ENCODE measurements around the gene CYB561D2.

Gene CYB561D2

DNA sequence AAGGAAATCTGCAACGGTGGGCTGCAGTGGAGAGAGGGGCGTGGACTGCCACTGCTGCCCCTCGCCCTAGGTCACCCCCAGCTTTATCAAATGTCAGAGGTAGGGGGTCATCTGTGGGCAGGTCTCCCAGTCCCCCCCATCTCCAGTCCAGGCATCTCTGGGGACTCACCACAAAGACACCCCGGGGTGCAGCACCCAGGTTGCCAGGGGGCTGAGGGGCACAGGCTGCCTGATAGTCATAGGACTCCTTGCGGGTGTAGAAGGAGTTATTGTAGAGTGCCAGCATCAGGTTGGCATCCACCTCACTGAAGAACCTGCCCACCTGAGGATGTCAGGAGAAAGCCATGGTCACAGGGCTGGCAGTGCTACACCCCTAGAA is 15.2 kb downstream of the CYB561D2 start:
- DNase-seq = no peak

DNA sequence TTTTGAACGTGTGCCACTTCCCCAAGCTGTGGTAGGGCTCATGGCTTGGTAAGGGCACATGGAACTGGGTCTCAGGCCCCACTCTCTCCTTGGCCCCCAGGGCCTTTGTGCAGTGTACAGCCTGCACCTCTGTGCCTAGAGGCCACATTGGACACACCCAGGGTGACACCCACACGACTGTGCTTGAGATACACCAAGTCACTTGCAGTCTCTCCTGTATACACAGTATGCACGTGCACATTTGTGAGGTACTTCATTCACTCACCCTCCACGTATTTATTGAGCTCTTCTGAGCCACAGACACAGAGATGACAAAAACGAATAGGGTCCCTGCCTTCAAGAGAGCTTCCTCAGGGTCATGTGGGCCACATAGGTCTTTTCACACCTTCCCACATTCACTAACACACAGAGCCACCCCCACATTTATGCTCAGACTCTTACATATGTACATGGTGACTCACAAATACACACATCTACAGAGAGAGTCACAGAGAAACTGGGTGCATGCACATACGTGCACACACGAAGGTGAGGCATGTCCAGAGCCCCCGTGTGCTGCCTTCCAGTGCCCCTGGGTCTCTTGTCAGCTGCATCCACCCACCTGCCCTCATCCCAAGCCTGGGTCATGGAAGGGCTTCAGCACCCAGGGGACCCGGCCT is 18.5 kb downstream of the CYB561D2 start:
- DNase-seq = no peak

DNA sequence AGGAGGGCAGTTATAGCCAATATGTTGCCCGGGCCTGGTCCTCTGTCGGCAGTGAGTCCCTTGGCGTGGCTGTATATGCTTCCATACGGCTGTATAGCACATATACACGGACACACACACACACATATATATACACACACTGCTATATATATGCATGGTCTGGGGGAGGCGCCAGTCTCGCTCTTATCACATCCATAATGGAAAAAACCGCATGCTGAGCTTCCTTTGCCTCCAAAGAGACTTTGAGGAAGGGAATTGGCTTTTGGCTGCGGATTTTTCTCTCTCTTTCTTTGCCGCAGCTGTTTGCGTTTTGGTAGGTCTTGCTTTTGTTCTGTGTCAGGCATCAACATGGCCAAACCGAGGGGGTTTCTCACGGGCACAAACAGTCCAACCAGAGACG is 19.9 kb downstream of the CYB561D2 start:
- DNase-seq = no peak

DNA sequence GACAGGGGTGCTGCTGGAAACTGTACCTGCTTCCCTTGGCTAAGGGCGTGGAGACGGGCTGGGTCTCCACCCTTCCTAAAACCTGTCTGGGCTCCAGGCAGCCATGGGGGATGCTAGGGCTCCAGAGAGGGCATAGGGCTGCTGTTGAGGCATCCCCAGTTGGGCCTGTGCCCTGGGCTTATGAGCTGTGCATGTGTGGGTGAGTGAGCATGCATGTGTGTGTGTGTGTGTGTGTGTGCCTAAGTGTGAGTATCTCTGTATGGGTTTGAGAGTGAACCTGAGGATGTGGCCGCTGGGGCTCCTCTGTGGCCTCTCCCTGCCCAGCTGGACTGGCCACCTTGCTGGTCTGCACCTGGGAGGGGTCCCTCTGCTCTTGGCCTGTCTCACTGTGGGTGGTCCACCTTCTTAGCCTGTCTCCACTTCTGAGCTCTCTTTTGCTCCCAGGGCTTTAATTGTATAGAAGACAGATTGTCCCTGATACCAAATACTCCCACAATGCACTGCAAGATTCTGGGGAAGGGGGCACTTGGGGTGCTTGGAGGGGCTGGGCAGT is 20.5 kb downstream of the CYB561D2 start:
- peak in 1 of 5 experiments; percentile 50 for DNase-seq

DNA sequence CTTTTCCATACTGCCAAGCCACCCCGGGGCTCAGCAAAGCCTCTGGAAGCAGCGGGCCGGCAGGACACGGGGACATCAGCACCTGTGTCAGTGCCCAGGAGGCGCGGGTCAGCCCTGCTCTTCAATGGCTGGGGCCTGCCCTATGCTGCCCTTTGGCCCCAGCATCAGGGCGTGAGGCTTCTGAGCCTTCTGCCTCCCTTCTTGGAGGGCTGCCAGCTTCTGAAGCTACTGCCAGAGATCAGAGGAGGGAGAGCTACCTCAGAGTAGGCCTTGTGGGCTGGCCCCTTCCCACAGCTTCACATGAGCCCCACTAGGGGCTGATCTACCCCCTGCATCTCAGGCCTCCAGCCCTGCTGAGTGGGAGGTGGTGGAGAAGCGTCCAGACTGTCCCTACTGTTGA is 21.7 kb downstream of the CYB561D2 start:
- DNase-seq = no peak

DNA sequence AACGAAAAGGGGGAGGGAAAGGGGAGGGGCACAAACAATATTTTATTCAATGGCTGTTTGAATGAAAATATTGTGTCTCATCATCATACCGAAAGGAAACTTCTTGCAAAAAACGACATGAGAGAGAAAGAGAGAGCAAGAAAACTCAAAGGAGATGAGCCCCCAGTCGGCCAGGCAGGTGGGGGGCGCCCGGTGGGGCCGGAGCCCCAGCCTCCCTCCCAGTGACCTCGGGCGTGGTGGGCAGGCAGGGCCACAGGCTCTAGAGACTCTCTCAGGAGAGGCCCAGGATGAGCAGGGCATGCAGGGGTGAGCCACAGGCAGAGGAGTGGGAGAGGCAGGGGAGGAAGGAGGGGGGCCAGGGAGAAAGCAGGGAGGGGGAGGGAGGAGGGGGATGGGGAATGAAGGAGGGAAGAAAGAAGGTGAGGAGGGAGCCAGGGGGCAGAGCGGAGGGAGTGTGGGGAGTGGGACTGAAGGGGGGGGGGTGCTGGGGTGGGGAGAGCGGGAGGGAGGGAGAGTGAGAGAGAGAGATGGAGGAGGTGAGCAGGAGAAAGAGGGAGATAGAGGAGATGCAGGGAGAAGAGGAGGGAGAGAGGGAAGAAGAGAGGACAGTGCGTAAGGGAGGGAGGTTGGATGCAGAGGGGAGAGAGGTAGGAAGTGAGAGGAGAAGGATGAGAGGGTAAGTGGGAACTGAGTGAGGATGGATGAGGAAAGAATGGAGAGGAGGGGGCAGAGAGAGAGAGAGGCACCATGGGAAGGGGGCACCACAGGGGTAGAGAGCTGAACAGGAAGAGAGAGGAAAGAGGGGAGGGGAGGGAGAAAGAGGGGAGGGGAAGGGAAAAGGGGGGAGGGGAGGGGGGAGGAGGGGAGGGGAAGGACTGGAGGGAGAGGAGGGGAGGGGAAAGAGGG is 22.7 kb downstream of the CYB561D2 start:
- no peak for DNase-seq

DNA sequence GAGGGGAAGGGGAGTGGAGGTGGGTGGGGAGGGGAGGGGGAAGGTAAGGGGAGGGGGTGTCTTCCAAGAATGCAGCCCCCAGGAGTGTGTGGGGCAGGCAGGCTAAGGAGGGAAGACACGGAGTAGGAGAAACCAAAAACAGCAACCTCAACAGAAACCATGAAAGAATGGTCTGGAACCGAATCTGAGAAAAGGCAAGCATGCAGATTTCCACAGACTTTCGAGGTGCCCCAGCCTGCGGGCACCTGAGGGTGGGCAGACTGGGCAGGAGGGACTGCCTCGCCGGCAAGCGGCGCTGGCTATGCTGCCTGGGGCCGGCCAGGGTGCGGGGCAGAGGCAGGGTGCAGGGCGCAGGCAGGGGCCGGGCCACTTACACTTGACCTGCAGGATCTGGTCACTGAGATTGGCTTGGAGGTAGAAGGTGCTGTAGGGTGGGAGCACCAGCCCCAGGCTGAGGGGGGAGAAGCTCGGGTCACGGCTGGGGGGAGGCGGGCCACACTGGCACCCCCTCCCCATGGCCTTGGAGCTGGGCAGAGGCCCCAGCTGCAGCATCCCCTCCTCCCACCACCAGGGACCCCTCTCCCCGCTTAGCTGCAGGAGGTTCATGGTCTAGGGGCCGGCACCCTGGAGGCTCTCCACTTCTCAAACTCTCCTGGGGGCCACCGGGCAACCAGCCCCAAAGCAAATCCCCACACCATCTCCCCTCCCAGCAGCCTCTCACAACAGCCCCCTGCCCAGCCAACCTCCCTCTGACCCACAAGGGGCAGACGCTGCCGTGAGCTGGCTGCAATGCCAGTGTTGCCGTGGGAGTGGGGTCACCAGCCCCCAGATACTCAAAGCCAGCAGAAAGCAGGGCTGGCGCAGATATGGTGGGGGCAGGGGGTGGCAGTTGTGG is 23.9 kb downstream of the CYB561D2 start:
- DNase-seq = no peak

DNA sequence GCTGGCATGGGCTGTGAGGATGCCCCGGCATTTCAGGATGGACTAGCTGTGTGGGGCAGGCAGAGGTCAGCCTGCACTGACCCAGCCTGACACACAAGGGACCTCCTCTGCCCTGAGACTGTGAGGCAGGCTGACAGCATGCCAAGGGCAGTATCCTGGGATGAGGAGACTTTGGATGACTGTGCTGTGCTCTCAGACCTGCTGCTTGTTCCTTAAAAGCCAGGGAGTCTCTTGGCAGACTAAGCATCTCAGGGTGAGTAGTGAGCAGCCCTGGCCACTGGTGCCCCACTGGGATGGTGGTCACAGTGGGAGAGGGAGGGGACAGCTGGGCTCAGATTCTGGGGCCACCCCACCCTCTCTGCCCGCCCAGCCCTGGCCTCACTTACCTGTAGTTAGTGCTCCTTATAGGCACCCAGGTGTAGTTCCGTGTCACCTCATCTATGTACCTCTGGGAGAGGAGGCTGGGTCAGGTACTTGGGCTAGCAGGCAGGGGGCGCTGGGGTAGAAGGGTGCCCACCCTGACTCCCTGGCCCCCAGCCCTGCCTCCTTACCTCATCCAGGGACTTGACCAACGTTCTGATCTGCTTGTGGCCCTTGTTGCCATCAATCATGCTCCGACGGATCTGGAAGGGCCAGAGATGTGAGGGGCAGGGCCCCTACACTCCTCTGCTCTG is 24.7 kb downstream of the CYB561D2 start:
- DNase-seq = no peak

DNA sequence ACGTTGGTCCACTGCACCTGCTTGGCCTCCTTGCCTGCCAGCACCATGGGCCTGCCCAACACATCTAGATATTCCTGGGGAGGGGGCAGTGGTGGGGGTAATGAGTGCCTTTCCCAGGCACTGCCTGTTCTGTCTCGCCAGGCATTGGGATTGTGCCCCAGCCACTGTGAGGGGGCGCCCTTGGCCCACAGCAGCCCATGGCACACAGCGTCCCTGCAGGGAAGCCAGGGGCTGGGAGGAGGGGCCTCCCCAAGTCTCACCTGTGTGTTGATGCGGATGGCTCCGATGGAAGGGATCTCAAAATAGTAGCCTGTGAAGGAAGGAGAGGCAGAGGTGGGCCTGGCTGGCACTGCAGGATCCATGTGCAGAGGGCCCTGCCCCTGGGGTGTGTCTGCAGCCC is 27.4 kb downstream of the CYB561D2 start:
- no peak for DNase-seq

DNA sequence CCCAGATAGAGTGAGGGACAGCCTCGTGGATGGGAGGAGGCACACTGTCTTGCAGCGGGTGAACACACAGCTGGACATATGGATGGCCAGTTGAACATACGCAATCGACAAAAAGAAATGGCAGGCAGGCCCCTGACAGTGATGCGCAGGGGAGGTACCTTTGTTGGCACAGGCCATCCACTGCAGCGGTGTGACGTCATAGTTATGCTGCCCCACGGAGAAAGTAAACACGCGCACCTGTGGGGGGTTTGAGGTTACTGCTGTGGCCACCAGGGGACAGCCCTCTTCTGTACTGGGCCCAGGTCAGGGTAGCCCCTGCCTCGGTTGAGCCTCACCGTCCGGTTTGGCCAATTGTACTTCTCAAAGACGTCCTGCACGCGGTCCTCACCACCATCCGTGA is 28.1 kb downstream of the CYB561D2 start:
- no peak for DNase-seq

DNA sequence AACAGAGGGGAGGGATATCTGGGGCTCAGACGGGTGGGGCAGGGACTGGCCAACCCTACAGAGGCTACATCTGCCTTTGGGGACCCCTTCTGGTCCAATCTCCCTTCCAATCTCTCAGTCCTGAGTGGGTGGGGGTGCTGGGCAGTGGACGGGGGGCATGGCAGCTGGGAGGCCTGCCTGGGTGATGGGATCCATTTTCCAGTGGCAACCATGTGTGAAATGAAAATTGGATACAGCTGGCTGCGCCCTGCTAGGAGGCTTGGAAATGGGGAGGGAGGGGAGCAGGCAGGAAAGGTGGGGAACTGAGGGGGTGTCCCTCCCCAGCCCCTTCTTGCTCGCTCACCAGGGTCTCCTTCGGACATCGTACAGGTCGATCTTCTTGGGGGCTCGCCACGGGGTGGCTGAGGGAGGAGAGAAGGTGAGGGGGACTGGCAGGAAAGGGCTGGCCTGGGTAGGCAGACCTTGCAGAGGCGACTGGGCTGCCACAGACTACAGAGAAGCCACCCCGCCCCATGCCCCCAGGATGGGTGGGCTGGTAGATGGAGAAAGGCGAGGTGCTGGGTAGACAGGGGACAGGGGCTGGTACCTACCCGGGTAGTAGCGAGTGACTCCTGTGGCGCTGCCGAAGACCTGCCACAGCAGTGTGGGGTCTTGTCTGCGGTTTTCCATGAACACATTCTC is 29.9 kb downstream of the CYB561D2 start:
- DNase-seq = no peak

DNA sequence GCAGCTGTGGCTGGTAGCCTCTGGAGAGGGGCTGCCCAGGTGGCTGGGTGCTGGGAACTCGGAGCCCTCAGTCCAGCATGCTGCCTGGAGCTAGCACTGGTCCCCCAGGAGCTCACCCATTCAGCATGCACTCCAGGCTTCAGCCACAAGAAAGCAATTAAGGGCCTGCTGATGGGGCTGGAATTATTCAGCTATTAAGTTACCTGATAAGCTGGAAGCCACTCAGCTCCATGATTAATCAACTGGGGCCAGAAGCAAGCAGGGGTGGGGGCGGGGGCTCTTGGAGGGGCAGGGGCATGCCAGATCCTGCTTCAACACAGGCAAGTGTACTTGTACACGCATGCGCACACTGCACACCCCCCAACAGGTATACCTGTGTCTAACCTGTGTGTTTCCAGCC is 30.7 kb downstream of the CYB561D2 start:
- DNase-seq = no peak

DNA sequence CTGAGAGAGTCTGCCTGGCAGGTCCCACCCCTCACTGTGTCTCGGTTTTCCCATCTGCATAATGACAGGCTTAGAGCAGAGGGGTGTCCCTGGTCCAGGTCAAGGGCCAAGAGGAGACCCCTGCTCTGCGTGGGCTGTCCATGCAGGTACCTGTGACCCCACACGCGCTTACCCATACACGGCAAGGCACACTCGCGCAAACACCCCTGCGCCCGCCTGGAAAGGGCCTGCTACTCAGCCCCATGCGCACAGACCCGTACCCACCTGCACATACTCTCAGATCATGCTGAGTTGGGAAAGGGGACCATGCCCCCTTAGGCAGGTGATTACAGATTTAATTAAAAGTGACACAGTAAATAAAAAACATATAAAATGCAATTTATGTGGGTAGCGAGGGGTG is 32.1 kb downstream of the CYB561D2 start:
- no peak for DNase-seq

DNA sequence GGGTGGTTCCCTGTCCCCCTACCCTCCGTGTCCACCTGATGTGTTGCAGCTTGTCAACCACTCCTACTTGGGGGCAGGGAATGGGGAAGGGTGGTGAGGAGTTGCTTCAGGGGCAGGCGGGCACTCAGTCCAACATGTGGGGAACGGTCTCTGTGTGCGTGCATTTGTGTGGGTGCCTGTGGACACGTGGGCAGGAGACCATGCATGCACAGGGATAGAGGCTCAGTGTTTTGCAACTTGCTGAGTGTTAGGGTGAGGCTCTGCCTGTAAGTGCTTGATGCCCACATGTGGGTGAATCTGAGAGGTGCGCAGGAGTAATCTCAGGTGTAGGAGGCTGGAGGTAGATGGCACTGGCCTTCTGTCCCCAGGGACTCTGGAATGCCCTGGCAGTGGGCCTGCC is 33.1 kb downstream of the CYB561D2 start:
- no peak for DNase-seq

DNA sequence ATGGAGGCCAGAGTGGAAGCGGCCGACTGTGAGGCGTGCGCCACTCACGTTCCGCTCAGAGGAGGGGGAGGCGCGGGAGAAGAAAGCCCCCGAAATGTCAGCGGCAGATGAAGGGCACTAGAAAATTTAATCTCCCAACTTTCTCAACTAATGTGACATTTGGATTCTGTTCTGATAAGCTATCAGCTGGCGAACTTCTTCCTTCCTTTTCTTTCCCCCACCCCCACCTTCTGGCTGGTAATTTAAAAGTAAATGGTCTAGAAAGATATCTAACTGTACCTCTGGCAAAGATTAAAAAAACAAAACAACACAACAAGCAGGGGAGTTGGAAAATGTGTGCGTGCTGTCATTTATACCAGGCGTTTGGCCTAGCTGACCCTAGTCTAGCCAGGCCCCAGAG is 35.1 kb downstream of the CYB561D2 start:
- no peak for DNase-seq

DNA sequence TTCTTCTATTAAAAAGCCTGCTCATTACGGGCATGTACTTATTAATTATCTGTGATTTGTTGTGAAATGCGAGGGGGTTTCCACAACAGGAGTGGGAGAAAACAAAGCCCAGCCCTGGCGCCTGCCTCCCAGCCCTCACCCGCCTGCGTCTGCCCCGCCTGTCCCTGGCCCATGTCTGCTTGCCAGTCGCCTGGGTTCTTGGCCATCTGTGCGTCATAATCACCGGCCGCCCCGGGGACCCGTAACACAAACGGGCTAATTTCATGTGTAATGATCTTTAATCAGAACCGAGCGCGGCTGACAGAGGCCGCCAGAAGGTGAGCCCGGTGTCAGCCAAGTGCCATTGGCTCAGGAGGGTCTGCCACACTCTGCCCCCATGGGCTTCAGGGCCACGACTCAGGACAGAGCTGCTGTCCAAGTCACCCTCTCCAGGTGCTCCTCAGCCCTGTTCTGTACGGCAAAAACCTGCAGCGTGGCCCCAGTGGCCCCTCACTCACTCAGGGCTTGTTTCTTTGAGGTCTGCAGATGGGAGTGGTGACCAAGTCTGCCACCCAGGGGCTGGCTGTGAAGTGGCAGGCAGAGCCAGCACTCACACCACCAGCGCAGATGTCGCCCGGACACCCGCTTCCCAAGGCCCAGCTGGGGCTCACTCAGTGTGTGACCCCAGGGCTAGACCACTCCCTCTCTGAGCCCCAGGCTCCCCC is 37.5 kb downstream of the CYB561D2 start:
- DNase-seq = no peak

DNA sequence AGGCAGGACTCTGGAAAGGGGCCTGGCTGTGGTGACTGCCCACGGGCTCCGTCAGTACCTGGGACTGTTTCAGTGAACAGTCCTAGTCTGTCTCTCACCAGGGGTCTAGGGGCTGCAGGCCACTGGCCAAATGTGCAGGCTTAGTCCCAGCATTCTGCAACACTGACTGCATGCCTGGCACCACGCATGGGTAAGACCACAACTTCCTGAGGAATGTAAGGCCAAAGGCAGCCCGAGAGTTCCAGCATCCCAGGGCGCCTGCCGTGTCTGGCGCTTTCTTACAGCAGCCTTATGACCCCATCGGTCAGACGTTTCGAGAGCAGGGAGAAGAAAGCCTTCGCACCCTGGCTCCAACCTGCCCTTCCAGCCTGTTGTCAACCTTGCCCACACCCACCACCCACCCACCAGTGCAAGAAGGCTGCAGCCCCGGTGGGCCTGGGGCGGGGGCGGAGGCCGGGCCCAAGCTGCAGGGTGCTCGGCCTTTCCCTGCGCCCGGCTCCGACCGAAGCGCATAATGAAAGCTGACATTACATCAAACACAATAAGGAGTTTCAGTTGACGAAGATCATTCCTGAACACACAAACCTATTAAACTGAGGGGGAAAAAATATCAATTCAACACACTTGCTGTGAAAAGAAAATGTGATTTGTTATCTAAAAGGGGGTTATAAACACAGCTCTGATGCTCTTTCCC is 38.2 kb downstream of the CYB561D2 start:
- DNase-seq = no peak

DNA sequence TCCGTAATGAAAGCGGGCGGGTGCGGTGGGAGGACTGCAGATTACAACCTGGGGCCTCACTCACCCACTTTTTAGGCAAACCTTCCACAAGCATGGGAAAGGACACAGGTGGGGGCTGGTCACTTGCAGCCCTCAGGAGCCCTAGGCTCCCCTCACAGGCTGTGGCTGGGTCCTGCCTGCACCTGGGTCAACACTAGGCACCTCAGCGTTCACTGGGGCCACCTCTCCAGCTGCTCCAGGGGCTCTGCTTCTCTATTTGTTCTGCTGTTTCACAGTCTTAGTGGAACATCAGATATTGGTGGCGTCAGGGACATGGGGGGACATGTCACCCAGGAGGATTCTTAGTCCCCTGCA is 38.7 kb downstream of the CYB561D2 start:
- no peak for DNase-seq

DNA sequence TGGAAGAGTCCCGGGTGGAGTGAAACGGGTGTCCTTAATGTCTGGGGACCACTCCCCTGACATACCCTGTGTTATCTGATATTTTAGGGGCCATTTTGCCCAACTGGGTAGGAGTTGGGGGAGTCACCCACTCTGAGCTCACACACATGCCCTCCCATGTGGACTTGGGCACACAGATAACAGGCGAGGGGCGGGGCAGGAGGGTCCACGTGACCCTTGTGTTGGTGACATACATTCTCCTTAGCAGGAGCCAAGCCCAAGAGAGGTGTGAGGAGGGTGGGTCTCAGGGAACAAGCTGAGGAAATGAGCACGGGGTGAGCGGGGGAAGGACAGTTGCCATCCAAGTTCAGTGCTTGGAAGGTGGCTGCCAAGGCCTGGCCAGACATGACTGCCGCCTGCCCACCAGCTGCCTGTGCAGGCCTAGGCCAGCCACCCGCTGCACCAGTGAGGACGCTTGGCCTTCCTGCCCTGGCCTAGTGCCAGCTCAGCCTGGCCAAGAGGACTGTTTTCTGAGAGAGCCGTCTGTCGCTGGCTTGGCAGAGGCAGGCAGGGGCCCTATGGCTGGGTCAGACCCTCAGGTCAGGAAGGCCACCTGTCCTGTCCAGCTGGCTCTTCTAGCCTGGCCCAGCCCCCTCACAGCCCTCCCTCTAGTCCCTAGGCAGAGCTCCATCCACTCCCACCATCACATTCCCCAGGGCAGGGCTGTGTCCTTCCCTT is 40.0 kb downstream of the CYB561D2 start:
- DNase-seq = no peak

Data from T-helper 2 cell (primary cell).